ENCODE data around the gene TAMM41.

DNA sequence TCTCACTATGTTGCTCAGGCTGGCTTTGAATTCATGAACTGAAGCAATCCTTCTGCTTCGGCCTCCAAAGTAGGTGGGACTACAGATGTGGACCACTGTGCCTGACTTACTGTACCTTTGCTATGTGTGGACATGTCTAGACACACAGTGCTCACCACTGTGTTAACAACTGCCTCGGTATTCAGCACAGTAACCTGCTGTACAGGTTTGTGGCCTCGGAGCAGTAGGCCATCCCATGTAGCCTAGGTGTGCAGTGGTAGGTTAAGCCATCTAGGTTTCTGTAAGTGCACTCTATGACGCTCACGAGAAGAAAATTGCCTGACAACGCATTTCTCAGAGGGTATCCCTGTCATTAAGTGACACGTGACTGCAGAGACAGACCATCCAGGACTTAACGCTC, 70.3 kb downstream of the TAMM41 start:
- TF ChIP-seq, protein P1, sequence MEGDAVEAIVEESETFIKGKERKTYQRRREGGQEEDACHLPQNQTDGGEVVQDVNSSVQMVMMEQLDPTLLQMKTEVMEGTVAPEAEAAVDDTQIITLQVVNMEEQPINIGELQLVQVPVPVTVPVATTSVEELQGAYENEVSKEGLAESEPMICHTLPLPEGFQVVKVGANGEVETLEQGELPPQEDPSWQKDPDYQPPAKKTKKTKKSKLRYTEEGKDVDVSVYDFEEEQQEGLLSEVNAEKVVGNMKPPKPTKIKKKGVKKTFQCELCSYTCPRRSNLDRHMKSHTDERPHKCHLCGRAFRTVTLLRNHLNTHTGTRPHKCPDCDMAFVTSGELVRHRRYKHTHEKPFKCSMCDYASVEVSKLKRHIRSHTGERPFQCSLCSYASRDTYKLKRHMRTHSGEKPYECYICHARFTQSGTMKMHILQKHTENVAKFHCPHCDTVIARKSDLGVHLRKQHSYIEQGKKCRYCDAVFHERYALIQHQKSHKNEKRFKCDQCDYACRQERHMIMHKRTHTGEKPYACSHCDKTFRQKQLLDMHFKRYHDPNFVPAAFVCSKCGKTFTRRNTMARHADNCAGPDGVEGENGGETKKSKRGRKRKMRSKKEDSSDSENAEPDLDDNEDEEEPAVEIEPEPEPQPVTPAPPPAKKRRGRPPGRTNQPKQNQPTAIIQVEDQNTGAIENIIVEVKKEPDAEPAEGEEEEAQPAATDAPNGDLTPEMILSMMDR (conservative IDR thresholded peaks at IDR 0.05 in 1 of 2, IDR thresholded peaks at IDR 0.05 in 1 of 2; ENCODE audit: low read depth in 1 of 2, low read length in 2 of 2): no peak
- no peak for TF ChIP-seq EZH2 (IDR thresholded peaks at IDR 0.05; ENCODE audit: low read length, missing control alignments)
